Breast epithelium (tissue), 3 donors: ENCODE measurements around the gene TANGO6.

ENCODE experiments used
- POLR2AphosphoS5 ChIP-seq, 3 donors: sonication (generic); formaldehyde crosslinking; IDR thresholded peaks; one replicate each; pipeline ENCODE4 v1.6.1; 2017; ENCODE audit warnings: antibody characterized with exemption in 3 of 3
- TF ChIP-seq, protein P1 (sequence below), 3 donors: fragments of 450-650 bp; IDR thresholded peaks; one replicate each; pipeline ENCODE4 v1.5.1; 2016 to 2017; ENCODE audit warnings: antibody characterized with exemption in 3 of 3, mild to moderate bottlenecking in 3 of 3, moderate library complexity in 3 of 3

DNA sequence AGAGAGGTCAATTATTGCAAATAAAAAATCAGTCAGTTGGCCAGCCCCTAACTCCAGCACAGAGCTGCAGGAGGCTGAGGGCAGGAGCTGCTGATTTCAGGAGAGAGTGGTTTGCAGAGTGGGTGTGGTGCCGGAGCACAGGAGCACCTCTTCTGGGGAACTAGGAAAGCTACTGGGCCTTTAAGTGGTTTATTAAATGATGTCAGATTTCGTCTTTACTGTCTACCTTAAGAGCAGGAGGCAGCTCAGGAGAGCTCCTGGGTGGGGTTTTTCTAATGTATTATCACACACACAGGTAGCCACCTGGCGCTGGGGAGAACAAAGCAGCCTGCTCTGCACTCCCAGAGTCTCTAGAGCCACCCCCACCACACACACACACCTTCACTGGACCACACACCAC, 250.6 kb downstream of the TANGO6 start:
- TF ChIP-seq, protein P1, sequence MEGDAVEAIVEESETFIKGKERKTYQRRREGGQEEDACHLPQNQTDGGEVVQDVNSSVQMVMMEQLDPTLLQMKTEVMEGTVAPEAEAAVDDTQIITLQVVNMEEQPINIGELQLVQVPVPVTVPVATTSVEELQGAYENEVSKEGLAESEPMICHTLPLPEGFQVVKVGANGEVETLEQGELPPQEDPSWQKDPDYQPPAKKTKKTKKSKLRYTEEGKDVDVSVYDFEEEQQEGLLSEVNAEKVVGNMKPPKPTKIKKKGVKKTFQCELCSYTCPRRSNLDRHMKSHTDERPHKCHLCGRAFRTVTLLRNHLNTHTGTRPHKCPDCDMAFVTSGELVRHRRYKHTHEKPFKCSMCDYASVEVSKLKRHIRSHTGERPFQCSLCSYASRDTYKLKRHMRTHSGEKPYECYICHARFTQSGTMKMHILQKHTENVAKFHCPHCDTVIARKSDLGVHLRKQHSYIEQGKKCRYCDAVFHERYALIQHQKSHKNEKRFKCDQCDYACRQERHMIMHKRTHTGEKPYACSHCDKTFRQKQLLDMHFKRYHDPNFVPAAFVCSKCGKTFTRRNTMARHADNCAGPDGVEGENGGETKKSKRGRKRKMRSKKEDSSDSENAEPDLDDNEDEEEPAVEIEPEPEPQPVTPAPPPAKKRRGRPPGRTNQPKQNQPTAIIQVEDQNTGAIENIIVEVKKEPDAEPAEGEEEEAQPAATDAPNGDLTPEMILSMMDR (IDR thresholded peaks at IDR 0.05) = no peak
- TF ChIP-seq POLR2AphosphoS5 (IDR thresholded peaks at IDR 0.05) = no peak
